Measurements from ENCODE around the gene CRTAP.

GRCh38 chr3:33130144-33130543 lies 16.3 kb downstream of the CRTAP start:
- TF ChIP-seq CTCF (IDR thresholded peaks at IDR 0.05) (no peak), EP300 (IDR thresholded peaks at IDR 0.05) (no peak), POLR2AphosphoS5 (IDR thresholded peaks at IDR 0.05) (no peak), POLR2A (IDR thresholded peaks at IDR 0.05) (no peak)
